Mucosa of descending colon (tissue), 3 donors: ENCODE measurements around the gene RPS6KC1. TPM values are rescaled to one million over a fixed set of nuclear protein-coding genes. Genes with fewer than 3 reads are reported as not detected.

ENCODE experiments used
- ATAC-seq: fragments of 200-7000 bp; cut with Tn5 transposase; one replicate; pipeline ENCODE4 v1.9.1; 2020; ENCODE audit warnings: mild to moderate bottlenecking, moderate library complexity
- DNase-seq, 3 donors: peaks; one replicate each; pipeline ENCODE4 v3.0.0-alpha.2; 2020
- H3K36me3 ChIP-seq: fragments of 200-600 bp; one replicate; pipeline ENCODE4 v1.8.0; 2021; ENCODE audit warnings: low read depth, mild to moderate bottlenecking
- H3K4me1 ChIP-seq: fragments of 200-600 bp; one replicate; pipeline ENCODE4 v1.8.0; 2021; ENCODE audit warnings: low read depth, mild to moderate bottlenecking
- H3K4me3 ChIP-seq: fragments of 200-600 bp; one replicate; pipeline ENCODE4 v1.8.0; 2021; ENCODE audit warnings: mild to moderate bottlenecking
- H3K9me3 ChIP-seq: fragments of 200-600 bp; one replicate; pipeline ENCODE4 v1.8.0; 2021; ENCODE audit warnings: mild to moderate bottlenecking
- intact Hi-C, 2 donors: fragments of 100-400 bp; cut with DNase I in 1 of 2; cut with micrococcal nuclease in 1 of 2; formaldehyde crosslinking; loops; one replicate each; pipeline versions ENCODE4 v1.11.0 to v1.11.1; 2022; cut with DNase I, micrococcal nuclease
- total RNA-seq, 3 donors: library from RNA; stranded (reverse); fragmentation: NEBNext Ultra II Directional in 2 of 3; extraction: Animal tissue kit (Norgen Biotek cat#: 25700) in 2 of 3; gene quantifications; one replicate each; pipeline versions ENCODE4 v1.2.1 to v1.2.4, GENCODE V29; 2021 to 2023
- TF ChIP-seq, protein P1 (sequence below): fragments of 200-600 bp; IDR thresholded peaks from one replicate; pipeline ENCODE4 v1.8.0; 2022; ENCODE audit warnings: antibody characterized with exemption, mild to moderate bottlenecking
- donor health status: DM: no; HTN: no; CAD: no; lungs with moderate emphysema.
- donor health status: DM: no; HTN: no; CAD: no.
- donor health status: DM: no; HTN: yes; CAD: no.

The RPS6KC1 gene
- total RNA-seq, 3 donors from 2014 or later: 9.0 to 23.4 (median 9.2) TPM

GRCh38 chr1:213067352-213067751 is 16.3 kb downstream of the RPS6KC1 start:
- no peak overlapping the region for H3K4me3 ChIP-seq
- TF ChIP-seq, protein P1, sequence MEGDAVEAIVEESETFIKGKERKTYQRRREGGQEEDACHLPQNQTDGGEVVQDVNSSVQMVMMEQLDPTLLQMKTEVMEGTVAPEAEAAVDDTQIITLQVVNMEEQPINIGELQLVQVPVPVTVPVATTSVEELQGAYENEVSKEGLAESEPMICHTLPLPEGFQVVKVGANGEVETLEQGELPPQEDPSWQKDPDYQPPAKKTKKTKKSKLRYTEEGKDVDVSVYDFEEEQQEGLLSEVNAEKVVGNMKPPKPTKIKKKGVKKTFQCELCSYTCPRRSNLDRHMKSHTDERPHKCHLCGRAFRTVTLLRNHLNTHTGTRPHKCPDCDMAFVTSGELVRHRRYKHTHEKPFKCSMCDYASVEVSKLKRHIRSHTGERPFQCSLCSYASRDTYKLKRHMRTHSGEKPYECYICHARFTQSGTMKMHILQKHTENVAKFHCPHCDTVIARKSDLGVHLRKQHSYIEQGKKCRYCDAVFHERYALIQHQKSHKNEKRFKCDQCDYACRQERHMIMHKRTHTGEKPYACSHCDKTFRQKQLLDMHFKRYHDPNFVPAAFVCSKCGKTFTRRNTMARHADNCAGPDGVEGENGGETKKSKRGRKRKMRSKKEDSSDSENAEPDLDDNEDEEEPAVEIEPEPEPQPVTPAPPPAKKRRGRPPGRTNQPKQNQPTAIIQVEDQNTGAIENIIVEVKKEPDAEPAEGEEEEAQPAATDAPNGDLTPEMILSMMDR: no peak
- no peaks in the 10 kb centered on the region for H3K36me3 ChIP-seq
- no peak for ATAC-seq
- H3K9me3 ChIP-seq: no peaks in the 10 kb centered on the region
- DNase-seq: no peak
- intact Hi-C loops: no loop called here
- H3K4me1 ChIP-seq: peaks cover 8% of the 10 kb centered on the region

- ATAC-seq (peak; percentile 73), DNase-seq (peak in 1 of 3 donors; percentile 22)
- TF ChIP-seq, protein P1: no peak
- H3K4me3 ChIP-seq: no peak overlapping the region
- H3K9me3 ChIP-seq: no peaks in the 10 kb centered on the region
- peaks cover 8% of the 10 kb centered on the region for H3K4me1 ChIP-seq
- intact Hi-C loops: no loop called here
- H3K36me3 ChIP-seq: no peaks in the 10 kb centered on the region
Measured at GRCh38 chr1:213070406-213070805, 19.4 kb downstream of the RPS6KC1 start.

DNA sequence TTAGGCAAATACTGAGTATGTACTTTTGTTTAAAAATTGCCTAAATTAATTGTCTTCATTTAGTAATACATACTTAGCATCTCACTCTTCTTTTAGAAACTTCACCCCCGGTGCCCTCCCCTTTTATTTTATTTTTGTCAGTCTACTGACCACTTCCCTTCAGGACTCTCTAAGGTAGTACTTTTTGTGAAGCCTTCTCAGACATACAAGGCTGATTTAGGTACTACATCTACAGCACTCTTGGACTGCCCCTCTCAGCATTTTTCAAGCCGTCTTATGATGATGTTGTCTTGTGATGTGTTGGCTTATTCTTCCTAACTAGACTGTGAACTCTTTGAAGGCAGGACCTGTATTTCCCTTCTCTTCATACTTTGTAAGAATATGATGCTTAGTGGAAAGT is 24.7 kb downstream of the RPS6KC1 start:
- no peak overlapping the region for H3K4me3 ChIP-seq
- H3K36me3 ChIP-seq: no peaks in the 10 kb centered on the region
- no peak for ATAC-seq
- TF ChIP-seq, protein P1: no peak
- no peak for DNase-seq
- H3K4me1 ChIP-seq: no peaks in the 10 kb centered on the region
- no peaks in the 10 kb centered on the region for H3K9me3 ChIP-seq
- intact Hi-C loops: no loop called here

GRCh38 chr1:213082420-213083111 is 31.5 kb downstream of the RPS6KC1 start:
- intact Hi-C loops: no loop called here
- ATAC-seq: no peak
- no peaks in the 10 kb centered on the region for H3K9me3 ChIP-seq
- TF ChIP-seq, protein P1: no peak
- no peak for DNase-seq
- no peaks in the 10 kb centered on the region for H3K36me3 ChIP-seq
- no peak overlapping the region for H3K4me3 ChIP-seq
- H3K4me1 ChIP-seq: no peaks in the 10 kb centered on the region

DNA sequence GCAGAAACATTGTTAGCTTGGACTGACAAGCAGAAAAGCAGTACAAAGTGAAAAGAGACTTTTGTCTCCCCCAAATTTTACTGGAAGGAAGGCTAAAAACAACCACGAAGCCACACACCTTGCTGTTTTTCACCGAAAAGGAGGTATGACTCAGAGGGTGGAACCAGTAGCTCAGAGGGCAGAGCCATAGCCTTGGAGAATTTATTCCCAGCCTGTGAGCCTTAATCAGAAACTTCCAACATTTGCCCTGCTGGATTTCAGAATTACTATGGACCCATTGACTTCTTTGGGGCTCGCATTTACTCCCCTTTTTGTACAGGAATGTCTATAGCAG is 32.0 kb downstream of the RPS6KC1 start:
- no peak for ATAC-seq
- intact Hi-C loops: no loop called here

More for the DNA sequence above, 32.0 kb downstream of the RPS6KC1 start:
- DNase-seq: no peak
- Histone ChIP-seq H3K4me3 (no peak overlapping the region), H3K36me3 (no peaks in the 10 kb centered on the region), H3K4me1 (no peaks in the 10 kb centered on the region), H3K9me3 (no peaks in the 10 kb centered on the region)
- TF ChIP-seq, protein P1: no peak
